ENCODE measurements around the gene HMCN1.

GRCh38 chr1:185856482-185856881 is 122.3 kb downstream of the HMCN1 start:
- TF ChIP-seq, protein P1, sequence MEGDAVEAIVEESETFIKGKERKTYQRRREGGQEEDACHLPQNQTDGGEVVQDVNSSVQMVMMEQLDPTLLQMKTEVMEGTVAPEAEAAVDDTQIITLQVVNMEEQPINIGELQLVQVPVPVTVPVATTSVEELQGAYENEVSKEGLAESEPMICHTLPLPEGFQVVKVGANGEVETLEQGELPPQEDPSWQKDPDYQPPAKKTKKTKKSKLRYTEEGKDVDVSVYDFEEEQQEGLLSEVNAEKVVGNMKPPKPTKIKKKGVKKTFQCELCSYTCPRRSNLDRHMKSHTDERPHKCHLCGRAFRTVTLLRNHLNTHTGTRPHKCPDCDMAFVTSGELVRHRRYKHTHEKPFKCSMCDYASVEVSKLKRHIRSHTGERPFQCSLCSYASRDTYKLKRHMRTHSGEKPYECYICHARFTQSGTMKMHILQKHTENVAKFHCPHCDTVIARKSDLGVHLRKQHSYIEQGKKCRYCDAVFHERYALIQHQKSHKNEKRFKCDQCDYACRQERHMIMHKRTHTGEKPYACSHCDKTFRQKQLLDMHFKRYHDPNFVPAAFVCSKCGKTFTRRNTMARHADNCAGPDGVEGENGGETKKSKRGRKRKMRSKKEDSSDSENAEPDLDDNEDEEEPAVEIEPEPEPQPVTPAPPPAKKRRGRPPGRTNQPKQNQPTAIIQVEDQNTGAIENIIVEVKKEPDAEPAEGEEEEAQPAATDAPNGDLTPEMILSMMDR (IDR thresholded peaks at IDR 0.05; ENCODE audit: low read depth, low read length, poor library complexity, severe bottlenecking): no peak
- no peak for TF ChIP-seq EZH2phosphoT487 (IDR thresholded peaks at IDR 0.05; ENCODE audit: borderline replicate concordance, low read length)

All from DOHH2 (cell line).